OCI-LY7 (cell line): Measurements from ENCODE around the gene DIABLO. TPM values are rescaled to one million over a fixed set of nuclear protein-coding genes. Genes with fewer than 3 reads are reported as not detected.
"Not testable (repeated sequence)": the region's sequence is repeated elsewhere in the genome, so short reads cannot be mapped to it uniquely, and the experiment has no call there.

Source experiments
- BruUV-seq: library from RNA; stranded (reverse); fragments of 400-500 nt; replicated peaks from 2 replicates; lab custom pipeline; 2021; lab: Mats Ljungman, UMichigan
- CTCF ChIA-PET: fragments of 300-600 bp; sonication (Branson Sonifier 250); formaldehyde crosslinking; loops from one replicate; lab custom pipeline; 2022; ENCODE audit warnings: antibody characterized with exemption; ENCODE audit not compliant: unreplicated experiment; lab: Charles Lee
- POLR2A ChIA-PET: fragments of 300-600 bp; sonication (Branson Sonifier 250); formaldehyde crosslinking; loops from one replicate; lab custom pipeline; 2022; ENCODE audit warnings: antibody characterized with exemption; lab: Charles Lee
- DNase-seq: peaks from one replicate; pipeline ENCODE4 v3.0.0-alpha.2; 2015; ENCODE audit warnings: low spot score
- H2AFZ ChIP-seq: fragments of 200-600 bp; sonication (generic), shearing (Covaris generic); 2 replicates; pipeline ENCODE4 v1.6.1; 2014; ENCODE audit warnings: mild to moderate bottlenecking, antibody characterized with exemption, low read length, moderate library complexity
- H3K27ac ChIP-seq: fragments of 200-600 bp; sonication (generic); 2 replicates; pipeline ENCODE4 v1.5.1; 2014; ENCODE audit warnings: mixed run types, low read depth, mild to moderate bottlenecking, moderate library complexity, low read length, inconsistent platforms; ENCODE audit not compliant: poor library complexity, severe bottlenecking
- H3K36me3 ChIP-seq: fragments of 200-600 bp; sonication (generic); 2 replicates; pipeline ENCODE4 v1.6.1; 2014; ENCODE audit warnings: mild to moderate bottlenecking, antibody characterized with exemption, low read length, moderate library complexity, mixed read lengths; ENCODE audit not compliant: insufficient read depth
- H3K4me1 ChIP-seq: fragments of 200-600 bp; sonication (generic); 2 replicates; pipeline ENCODE4 v1.5.1; 2014; ENCODE audit warnings: mild to moderate bottlenecking, low read length; ENCODE audit not compliant: insufficient read depth, poor library complexity, severe bottlenecking
- H3K4me2 ChIP-seq: fragments of 200-600 bp; sonication (generic); 2 replicates; pipeline ENCODE4 v1.6.1; 2014; ENCODE audit warnings: mild to moderate bottlenecking, low read length
- H3K4me3 ChIP-seq: fragments of 200-600 bp; sonication (generic); 2 replicates; pipeline ENCODE4 v1.5.1; 2014; ENCODE audit warnings: mild to moderate bottlenecking, low read depth, low read length; ENCODE audit not compliant: poor library complexity, severe bottlenecking
- H3K79me2 ChIP-seq: fragments of 200-600 bp; sonication (generic); 2 replicates; pipeline ENCODE4 v1.6.1; 2016; ENCODE audit warnings: low read depth, mild to moderate bottlenecking, low read length, moderate library complexity, mixed read lengths; ENCODE audit not compliant: insufficient read depth
- H3K9me2 ChIP-seq: fragments of 200-600 bp; sonication (generic); 2 replicates; pipeline ENCODE4 v1.6.1; 2016; ENCODE audit warnings: mild to moderate bottlenecking, low read length, mixed read lengths; ENCODE audit not compliant: insufficient read depth
- H3K9me3 ChIP-seq: fragments of 200-600 bp; sonication (generic); 2 replicates; pipeline ENCODE4 v1.6.1; 2014; ENCODE audit warnings: mild to moderate bottlenecking, mixed run types, low read length, mixed read lengths
- H4K20me1 ChIP-seq: fragments of 200-600 bp; sonication (generic); 2 replicates; pipeline ENCODE4 v1.6.1; 2014; ENCODE audit warnings: mild to moderate bottlenecking, antibody characterized with exemption, low read length, moderate library complexity, mixed read lengths; ENCODE audit not compliant: insufficient read depth
- EZH2phosphoT487 ChIP-seq: fragments of 200-600 bp; sonication (generic); IDR thresholded peaks from 2 replicates; pipeline ENCODE4 v1.6.1; 2018; ENCODE audit warnings: low read depth, borderline replicate concordance, mild to moderate bottlenecking, mixed run types, antibody characterized with exemption, low read length, moderate library complexity, mixed read lengths
- intact Hi-C: fragments of 100-400 bp; cut with micrococcal nuclease; formaldehyde crosslinking; loops from one replicate; pipeline ENCODE4 v1.10.0; 2022; ENCODE audit not compliant: unreplicated experiment
- total RNA-seq, 2 experiments: library from RNA; depleted of rRNA in 1 of 2; stranded (reverse); fragments of >200 nt in 1 of 2; shearing (Covaris generic) in 1 of 2; gene quantifications; 2 replicates each; pipeline ENCODE4 v1.2.3, GENCODE V29; 2014 to 2022
- TF ChIP-seq, protein P1 (sequence below): fragments of 200-600 bp; sonication (generic); conservative IDR thresholded peaks from 2 replicates; pipeline ENCODE4 v1.5.1; 2014; ENCODE audit warnings: mild to moderate bottlenecking, antibody characterized with exemption, low read length, moderate library complexity, mixed read lengths

The DIABLO gene
- total RNA-seq, 2 experiments from 2014 or later: 53.9 to 56.5 TPM

GRCh38 chr12:122176473-122176872 lies 49.4 kb downstream of the DIABLO start:
- H2AFZ ChIP-seq, H3K36me3 ChIP-seq, H3K9me2 ChIP-seq, H3K4me3 ChIP-seq, H3K4me1 ChIP-seq, DNase-seq, BruUV-seq, CTCF ChIA-PET, H4K20me1 ChIP-seq, POLR2A ChIA-PET, H3K4me2 ChIP-seq, H3K27ac ChIP-seq, H3K79me2 ChIP-seq, H3K9me3 ChIP-seq, intact Hi-C loops: not testable (repeated sequence)

GRCh38 chr12:122174155-122174845 lies 51.6 kb downstream of the DIABLO start, which contains the start of gene IL31:
TSS of gene IL31 (minus strand) at chr12:122174221. CDS start at chr12:122174172, 49 bp downstream.
- ChIA-PET CTCF (no interaction called here), POLR2A (no interaction called here)
- Histone ChIP-seq H3K9me2 (no peaks in the 10 kb centered on the region), H3K79me2 (no peaks in the 10 kb centered on the region), H3K4me3 (no peak within 1 kb of the TSS), H3K27ac (no peak within 1 kb of the TSS), H3K4me2 (no peak within 1 kb of the TSS), H3K9me3 (no peaks in the 10 kb centered on the region), H4K20me1 (no peaks in the 10 kb centered on the region), H3K36me3 (no peaks in the 10 kb centered on the region), H2AFZ (no peak within 1 kb of the TSS), H3K4me1 (no peaks in the 10 kb centered on the region)
- BruUV-seq: no TSS peak
- DNase-seq: no peak
- no peak for TF ChIP-seq EZH2phosphoT487
- TF ChIP-seq, protein P1, sequence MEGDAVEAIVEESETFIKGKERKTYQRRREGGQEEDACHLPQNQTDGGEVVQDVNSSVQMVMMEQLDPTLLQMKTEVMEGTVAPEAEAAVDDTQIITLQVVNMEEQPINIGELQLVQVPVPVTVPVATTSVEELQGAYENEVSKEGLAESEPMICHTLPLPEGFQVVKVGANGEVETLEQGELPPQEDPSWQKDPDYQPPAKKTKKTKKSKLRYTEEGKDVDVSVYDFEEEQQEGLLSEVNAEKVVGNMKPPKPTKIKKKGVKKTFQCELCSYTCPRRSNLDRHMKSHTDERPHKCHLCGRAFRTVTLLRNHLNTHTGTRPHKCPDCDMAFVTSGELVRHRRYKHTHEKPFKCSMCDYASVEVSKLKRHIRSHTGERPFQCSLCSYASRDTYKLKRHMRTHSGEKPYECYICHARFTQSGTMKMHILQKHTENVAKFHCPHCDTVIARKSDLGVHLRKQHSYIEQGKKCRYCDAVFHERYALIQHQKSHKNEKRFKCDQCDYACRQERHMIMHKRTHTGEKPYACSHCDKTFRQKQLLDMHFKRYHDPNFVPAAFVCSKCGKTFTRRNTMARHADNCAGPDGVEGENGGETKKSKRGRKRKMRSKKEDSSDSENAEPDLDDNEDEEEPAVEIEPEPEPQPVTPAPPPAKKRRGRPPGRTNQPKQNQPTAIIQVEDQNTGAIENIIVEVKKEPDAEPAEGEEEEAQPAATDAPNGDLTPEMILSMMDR: no peak
- intact Hi-C loops: no loop called here

DNA sequence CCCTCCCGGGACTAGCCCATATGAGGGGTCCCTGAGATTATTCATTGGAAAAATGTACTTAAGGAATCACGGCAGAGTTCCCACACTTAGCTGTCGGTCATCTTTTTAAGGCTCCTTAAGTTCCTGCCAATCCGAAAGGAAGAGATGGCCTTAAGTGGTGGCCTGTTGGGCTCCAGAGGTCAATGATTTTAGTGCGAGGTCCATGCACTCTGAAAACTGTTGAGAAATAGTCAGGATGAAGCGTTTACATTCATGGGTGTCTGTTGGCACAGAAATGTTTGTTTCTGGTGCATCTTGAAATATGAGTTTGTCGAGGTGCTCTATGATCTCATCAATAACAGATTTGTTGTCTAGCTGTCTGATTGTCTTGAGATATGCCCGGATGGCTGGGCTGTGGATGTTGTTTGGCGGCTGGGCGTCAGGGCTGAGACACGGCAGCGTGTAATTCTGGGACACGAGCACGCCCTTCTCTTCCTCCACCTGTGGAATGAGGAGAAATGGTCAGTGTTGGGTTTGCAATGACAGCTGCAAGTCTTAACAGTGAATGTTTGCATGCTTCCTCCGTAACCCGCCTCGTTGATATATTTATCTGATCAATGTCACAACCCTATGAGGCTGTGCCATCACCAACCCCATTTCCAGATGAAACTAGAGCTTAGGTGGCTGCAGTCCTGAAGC lies 53.5 kb downstream of the DIABLO start:
- TF ChIP-seq EZH2phosphoT487: no peak
- TF ChIP-seq, protein P1: no peak
- no TSS peak for BruUV-seq
- no peak for DNase-seq
- no peaks in the 10 kb centered on the region for H3K79me2 ChIP-seq
- ChIA-PET CTCF (no interaction called here), POLR2A (no interaction called here)
- no peak overlapping the region for H2AFZ ChIP-seq
- H3K36me3 ChIP-seq: no peaks in the 10 kb centered on the region
- no peak overlapping the region for H3K27ac ChIP-seq
- no peaks in the 10 kb centered on the region for H3K4me1 ChIP-seq
- no peak overlapping the region for H3K4me2 ChIP-seq
- H3K4me3 ChIP-seq: no peak overlapping the region
- intact Hi-C loops: no loop called here
- no peaks in the 10 kb centered on the region for H3K9me2 ChIP-seq
- no peaks in the 10 kb centered on the region for H3K9me3 ChIP-seq
- H4K20me1 ChIP-seq: no peaks in the 10 kb centered on the region
